Activated CD4-positive, alpha-beta T cell treated with anti-CD3 and anti-CD28 coated beads, Interleukin-2, amount 10 ng/mL, durations not matched to agents 24 days and 14 days (primary cell): ENCODE data around the gene CREB5. TPM values are rescaled to one million over a fixed set of nuclear protein-coding genes. Genes with fewer than 3 reads are reported as not detected.
A peak's percentile ranks its signal among the peaks of the same experiment; 100 is the strongest.

Source experiments
- DNase-seq: peaks from one replicate; pipeline ENCODE4 v3.0.0; 2022
- H3K27ac Mint-ChIP-seq: one replicate; pipeline ENCODE4 v1.8.0; 2022; ENCODE audit warnings: mild to moderate bottlenecking, mixed read lengths
- H3K27me3 Mint-ChIP-seq: one replicate; pipeline ENCODE4 v1.8.0; 2022; ENCODE audit warnings: mixed read lengths
- H3K36me3 Mint-ChIP-seq: one replicate; pipeline ENCODE4 v1.8.0; 2022; ENCODE audit warnings: low read depth, mild to moderate bottlenecking, mixed read lengths
- H3K4me1 Mint-ChIP-seq: one replicate; pipeline ENCODE4 v1.8.0; 2021; ENCODE audit warnings: mixed read lengths
- H3K4me3 Mint-ChIP-seq: one replicate; pipeline ENCODE4 v1.8.0; 2022; ENCODE audit warnings: mild to moderate bottlenecking, moderate library complexity, mixed read lengths
- H3K9me3 Mint-ChIP-seq: one replicate; pipeline ENCODE4 v1.8.0; 2021; ENCODE audit warnings: mixed read lengths
- intact Hi-C: fragments of 100-400 bp; cut with micrococcal nuclease; formaldehyde crosslinking; loops from one replicate; pipeline ENCODE4 v1.15.1; 2023
- total RNA-seq: library from RNA; stranded (reverse); gene quantifications from 2 replicates; pipeline ENCODE4 v1.2.3, GENCODE V29; 2022

Gene CREB5
- total RNA-seq, 1 donor from 2014 or later = not detected

- H3K27ac Mint-ChIP-seq = peak overlapping the region; percentile 40
- H3K9me3 Mint-ChIP-seq = no peaks in the 10 kb centered on the region
- peaks cover 3% of the 10 kb centered on the region for H3K36me3 Mint-ChIP-seq
- H3K4me3 Mint-ChIP-seq = peak overlapping the region; percentile 64
- no peak for DNase-seq
- peaks cover 21% of the 10 kb centered on the region for H3K4me1 Mint-ChIP-seq
- peaks cover 66% of the 10 kb centered on the region for H3K27me3 Mint-ChIP-seq
- intact Hi-C loops = no loop called here
Measured at GRCh38 chr7:28410628-28411531, 1.4 kb upstream of the CREB5 start.

DNA sequence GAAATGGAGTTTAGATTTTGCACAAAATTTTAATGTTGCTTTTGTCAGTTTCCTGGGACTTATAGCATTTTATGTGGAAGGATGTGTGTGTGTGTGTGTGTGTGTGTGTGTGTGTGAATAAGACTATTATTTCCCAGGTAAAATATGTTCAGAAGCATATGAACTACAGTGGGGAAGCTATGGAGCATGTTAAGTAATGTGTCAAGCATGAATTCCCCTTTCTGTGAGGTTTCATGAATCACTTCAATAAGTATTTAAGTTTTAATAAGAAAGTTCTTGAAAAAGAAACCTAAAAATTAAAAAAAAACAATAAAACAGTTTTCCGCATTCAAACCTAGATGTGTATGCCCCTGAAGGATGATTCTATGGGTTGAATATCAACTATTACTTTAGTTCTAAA is 693 bp downstream of the CREB5 start:
- no peak overlapping the region for H3K4me3 Mint-ChIP-seq

GRCh38 chr7:28414453-28414852 is 2.1 kb downstream of the CREB5 start:
- Mint-ChIP-seq H3K9me3 (no peaks in the 10 kb centered on the region), H3K4me1 (peaks cover 16% of the 10 kb centered on the region), H3K36me3 (no peaks in the 10 kb centered on the region), H3K27me3 (peaks cover 54% of the 10 kb centered on the region), H3K4me3 (no peak overlapping the region), H3K27ac (no peak overlapping the region)
- no peak for DNase-seq
- intact Hi-C loops = no loop called here

More for the DNA sequence above, 693 bp downstream of the CREB5 start:
- H3K36me3 Mint-ChIP-seq = peaks cover 3% of the 10 kb centered on the region
- H3K27me3 Mint-ChIP-seq = peaks cover 64% of the 10 kb centered on the region
- H3K27ac Mint-ChIP-seq = no peak overlapping the region
- intact Hi-C loops = no loop called here
- peaks cover 21% of the 10 kb centered on the region for H3K4me1 Mint-ChIP-seq
- no peaks in the 10 kb centered on the region for H3K9me3 Mint-ChIP-seq
- DNase-seq = no peak

DNA sequence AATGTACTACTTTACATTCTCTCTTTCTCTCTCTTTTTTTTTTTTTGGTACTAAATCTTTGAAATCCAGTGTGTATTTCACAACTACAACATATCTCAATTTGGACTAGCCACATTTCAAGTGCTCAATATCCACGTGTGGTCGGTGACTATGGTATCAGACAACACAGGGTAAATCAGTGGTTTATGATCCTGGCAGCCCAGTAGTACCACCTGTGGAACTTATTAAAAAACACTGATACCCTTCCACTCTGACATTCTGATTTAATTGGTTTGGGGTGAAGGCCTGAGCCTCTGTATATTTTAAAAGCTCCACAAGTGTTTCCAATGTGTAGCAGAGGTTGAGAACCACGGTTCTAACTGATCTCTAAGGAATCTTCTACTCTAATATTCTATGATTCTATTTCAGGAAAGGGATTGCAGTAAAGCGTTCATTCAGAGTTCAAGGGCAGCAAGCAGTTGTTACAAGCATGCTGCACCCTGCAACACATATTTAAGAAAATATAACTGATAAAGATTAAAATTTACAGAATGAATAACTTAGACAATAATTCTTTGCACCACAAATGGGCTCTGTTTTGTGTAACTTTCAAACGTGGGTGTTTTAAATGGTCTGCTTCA is 5.1 kb downstream of the CREB5 start:
- H3K4me3 Mint-ChIP-seq = no peak overlapping the region

GRCh38 chr7:28418311-28418710 is 6.0 kb downstream of the CREB5 start:
- Mint-ChIP-seq H3K4me3 (no peak overlapping the region), H3K36me3 (no peaks in the 10 kb centered on the region), H3K27ac (no peak overlapping the region), H3K9me3 (no peaks in the 10 kb centered on the region), H3K27me3 (peaks cover 36% of the 10 kb centered on the region), H3K4me1 (no peaks in the 10 kb centered on the region)
- no peak for DNase-seq
- intact Hi-C loops = no loop called here

More for the DNA sequence above, 5.1 kb downstream of the CREB5 start:
- peaks cover 37% of the 10 kb centered on the region for H3K27me3 Mint-ChIP-seq
- H3K27ac Mint-ChIP-seq = no peak overlapping the region
- H3K9me3 Mint-ChIP-seq = no peaks in the 10 kb centered on the region
- DNase-seq = no peak
- no peaks in the 10 kb centered on the region for H3K36me3 Mint-ChIP-seq
- intact Hi-C loops = no loop called here
- H3K4me1 Mint-ChIP-seq = peaks cover under 1% of the 10 kb centered on the region

DNA sequence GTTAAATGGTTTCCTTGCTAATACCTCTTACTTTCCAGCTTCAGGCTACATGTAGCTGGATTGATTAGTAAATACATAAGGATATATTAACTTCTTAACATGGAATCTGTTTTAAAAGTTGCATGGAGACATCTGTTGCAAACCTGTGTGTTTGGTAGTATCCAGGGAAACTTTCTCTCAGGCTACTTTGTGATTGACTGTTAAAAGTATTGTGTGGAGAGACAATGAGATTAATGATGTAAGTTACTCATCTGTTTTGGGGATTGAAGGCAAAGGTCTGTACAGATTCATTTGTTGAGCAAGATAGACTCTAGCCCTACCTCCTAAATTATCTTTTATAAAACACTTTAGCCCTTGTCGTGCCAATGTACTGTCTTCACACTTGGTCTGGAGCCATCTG is 6.6 kb downstream of the CREB5 start:
- Mint-ChIP-seq H3K27me3 (peaks cover 30% of the 10 kb centered on the region), H3K9me3 (no peaks in the 10 kb centered on the region), H3K4me3 (no peak overlapping the region), H3K4me1 (no peaks in the 10 kb centered on the region), H3K27ac (no peak overlapping the region), H3K36me3 (no peaks in the 10 kb centered on the region)
- no peak for DNase-seq
- intact Hi-C loops = no loop called here

GRCh38 chr7:28419716-28420115 is 7.4 kb downstream of the CREB5 start:
- Mint-ChIP-seq H3K27me3 (peaks cover 30% of the 10 kb centered on the region), H3K27ac (no peak overlapping the region), H3K4me1 (no peaks in the 10 kb centered on the region), H3K4me3 (no peak overlapping the region), H3K36me3 (no peaks in the 10 kb centered on the region), H3K9me3 (no peaks in the 10 kb centered on the region)
- DNase-seq = no peak
- intact Hi-C loops = no loop called here

DNA sequence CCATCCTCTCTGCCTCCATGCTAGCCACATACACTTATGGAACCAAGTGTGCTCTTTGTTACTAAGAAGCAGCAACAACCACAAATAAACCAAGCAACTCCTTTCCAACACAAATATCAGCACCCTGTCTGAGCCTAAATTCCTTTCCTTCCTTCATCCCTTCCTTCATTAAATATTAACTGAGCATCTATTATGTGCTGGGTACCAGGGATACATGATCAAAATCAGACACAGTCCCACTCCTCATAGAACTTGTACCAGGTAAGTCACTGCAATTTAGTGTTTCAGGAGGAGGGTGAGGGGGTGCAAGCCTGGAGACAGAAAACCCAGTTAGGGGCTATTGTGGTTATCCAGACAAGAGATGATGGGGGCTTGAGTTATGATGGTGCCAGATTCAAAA is 10.8 kb downstream of the CREB5 start:
- H3K4me3 Mint-ChIP-seq = no peak overlapping the region
- no peaks in the 10 kb centered on the region for H3K36me3 Mint-ChIP-seq
- no peak overlapping the region for H3K27ac Mint-ChIP-seq
- peaks cover 21% of the 10 kb centered on the region for H3K27me3 Mint-ChIP-seq
- H3K9me3 Mint-ChIP-seq = no peaks in the 10 kb centered on the region
- intact Hi-C loops = no loop called here
- no peak for DNase-seq
- H3K4me1 Mint-ChIP-seq = no peaks in the 10 kb centered on the region

GRCh38 chr7:28423918-28424514 is 11.7 kb downstream of the CREB5 start:
- Mint-ChIP-seq H3K9me3 (no peaks in the 10 kb centered on the region), H3K4me1 (no peaks in the 10 kb centered on the region), H3K27ac (no peak overlapping the region), H3K27me3 (peaks cover 21% of the 10 kb centered on the region), H3K4me3 (no peak overlapping the region), H3K36me3 (no peaks in the 10 kb centered on the region)
- no peak for DNase-seq
- intact Hi-C loops = no loop called here

DNA sequence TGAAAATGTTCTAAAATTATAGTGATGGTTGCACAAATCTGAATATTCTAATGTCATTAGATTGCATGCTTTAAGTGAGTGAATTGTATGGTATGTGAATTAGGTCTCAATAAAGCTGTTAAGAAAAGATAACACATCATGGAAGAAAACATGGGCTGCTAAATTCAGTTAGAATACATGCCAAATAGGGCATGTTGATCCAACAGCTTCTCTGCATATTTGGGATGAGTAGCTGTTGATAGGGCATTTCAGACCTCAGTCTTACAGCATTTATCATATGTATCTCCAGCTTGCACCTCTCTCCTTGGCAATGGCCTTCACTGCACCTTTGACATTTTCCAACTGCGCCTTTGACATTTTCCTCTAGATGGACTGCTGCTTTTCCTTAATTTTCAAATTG is 13.2 kb downstream of the CREB5 start:
- intact Hi-C loops = no loop called here
- peaks cover 19% of the 10 kb centered on the region for H3K27me3 Mint-ChIP-seq
- no peaks in the 10 kb centered on the region for H3K4me1 Mint-ChIP-seq
- H3K9me3 Mint-ChIP-seq = no peaks in the 10 kb centered on the region
- no peak overlapping the region for H3K27ac Mint-ChIP-seq
- no peak overlapping the region for H3K4me3 Mint-ChIP-seq
- no peak for DNase-seq
- no peaks in the 10 kb centered on the region for H3K36me3 Mint-ChIP-seq

DNA sequence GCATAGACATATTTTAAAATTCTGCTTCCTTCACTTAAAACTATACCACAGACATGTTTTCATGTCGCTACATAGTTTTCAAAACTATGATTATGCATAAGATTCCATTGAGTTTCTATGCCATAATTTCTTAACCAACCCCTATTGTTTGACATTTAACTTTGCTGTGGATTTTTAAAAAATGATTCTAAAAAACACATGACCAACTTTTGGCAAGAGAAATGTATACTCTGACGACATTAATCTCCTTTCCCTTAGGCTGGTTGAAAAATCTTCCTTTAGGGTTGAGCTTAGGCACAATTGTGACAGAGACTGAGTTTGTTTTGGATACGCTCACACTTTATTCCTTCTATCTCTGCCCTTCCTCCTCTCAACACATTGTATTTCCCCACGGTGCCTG is 14.9 kb downstream of the CREB5 start:
- Mint-ChIP-seq H3K36me3 (no peaks in the 10 kb centered on the region), H3K4me3 (no peak overlapping the region), H3K27ac (no peak overlapping the region), H3K9me3 (no peaks in the 10 kb centered on the region), H3K27me3 (peaks cover 14% of the 10 kb centered on the region), H3K4me1 (no peaks in the 10 kb centered on the region)
- DNase-seq = no peak
- intact Hi-C loops = no loop called here

DNA sequence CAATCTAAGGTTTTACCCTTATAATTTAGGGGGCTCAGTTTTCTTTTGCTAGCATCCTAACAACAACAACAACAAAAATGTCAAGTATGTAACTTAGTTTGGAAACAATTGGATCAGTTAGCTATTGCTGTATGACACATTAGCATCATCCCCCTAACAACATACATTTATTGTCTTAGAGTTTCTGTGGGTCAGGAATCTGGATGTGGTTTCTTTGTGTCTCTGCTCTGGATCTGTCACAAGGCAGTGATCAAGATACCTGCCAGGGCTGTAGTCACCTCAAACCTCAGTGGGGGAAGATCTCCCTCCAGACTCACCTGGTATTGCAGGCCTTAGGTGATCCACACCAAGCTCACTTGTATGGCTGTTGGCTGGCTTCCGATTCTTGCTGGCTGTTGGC is 18.3 kb downstream of the CREB5 start:
- no peaks in the 10 kb centered on the region for H3K4me1 Mint-ChIP-seq

DNA sequence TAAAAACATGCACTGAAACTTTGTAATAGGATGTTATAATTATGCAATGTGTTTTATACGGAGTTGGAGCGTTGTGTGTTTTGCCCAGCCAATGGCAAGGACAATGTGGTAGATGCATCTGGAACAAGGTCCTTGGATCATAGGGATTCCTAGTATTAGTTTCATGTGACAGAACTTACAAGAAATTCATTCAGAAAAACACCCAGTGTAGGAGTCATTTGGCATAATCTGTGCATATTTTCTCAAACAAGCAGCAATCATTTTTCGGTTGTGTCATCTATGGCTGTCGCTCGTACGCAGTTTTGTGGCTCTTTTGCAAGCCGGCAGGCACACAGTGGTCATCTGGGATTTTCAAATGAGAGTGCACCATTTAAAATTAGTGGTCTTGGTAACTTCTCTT is 19.8 kb downstream of the CREB5 start:
- intact Hi-C loops = no loop called here
- H3K27ac Mint-ChIP-seq = no peak overlapping the region
- H3K36me3 Mint-ChIP-seq = no peaks in the 10 kb centered on the region
- H3K4me1 Mint-ChIP-seq = no peaks in the 10 kb centered on the region
- peaks cover 17% of the 10 kb centered on the region for H3K27me3 Mint-ChIP-seq
- no peak overlapping the region for H3K4me3 Mint-ChIP-seq
- no peaks in the 10 kb centered on the region for H3K9me3 Mint-ChIP-seq
- DNase-seq = no peak

More for the DNA sequence above, 18.3 kb downstream of the CREB5 start:
- no peak for DNase-seq
- intact Hi-C loops = no loop called here
- no peak overlapping the region for H3K27ac Mint-ChIP-seq
- no peaks in the 10 kb centered on the region for H3K9me3 Mint-ChIP-seq
- H3K27me3 Mint-ChIP-seq = peaks cover 14% of the 10 kb centered on the region
- no peaks in the 10 kb centered on the region for H3K36me3 Mint-ChIP-seq
- no peak overlapping the region for H3K4me3 Mint-ChIP-seq

- Mint-ChIP-seq H3K36me3 (no peaks in the 10 kb centered on the region), H3K27me3 (peaks cover 13% of the 10 kb centered on the region), H3K4me1 (no peaks in the 10 kb centered on the region), H3K4me3 (no peak overlapping the region), H3K9me3 (no peaks in the 10 kb centered on the region), H3K27ac (no peak overlapping the region)
- intact Hi-C loops = no loop called here
- no peak for DNase-seq
Measured at GRCh38 chr7:28433039-28433438, 20.7 kb downstream of the CREB5 start.
